HepG2 (cell line): Measurements from ENCODE around the gene NKD1. TPM values are rescaled to one million over a fixed set of nuclear protein-coding genes. Genes with fewer than 3 reads are reported as not detected.
A peak's percentile ranks its signal among the peaks of the same experiment; 100 is the strongest.

Source experiments
- ATAC-seq: fragments of 200-7000 bp; cut with Tn5 transposase; 3 replicates; pipeline ENCODE4 v1.9.1; 2020; ENCODE audit warnings: mild to moderate bottlenecking, moderate library complexity
- BruUV-seq: library from RNA; stranded (reverse); fragments of 400-500 nt; replicated peaks from 2 replicates; lab custom pipeline; 2021; lab: Mats Ljungman, UMichigan
- CTCF ChIA-PET: fragments of 300-600 bp; formaldehyde crosslinking; extraction: SDS; loops from one replicate; lab custom pipeline; 2021; ENCODE audit warnings: low total read pairs, inconsistent platforms, low intra/inter-chr PET ratio; lab: Yijun Ruan, JAX
- POLR2A ChIA-PET: fragments of 350-600 bp; sonication (Branson Sonifier 250); formaldehyde crosslinking; loops from one replicate; lab custom pipeline; 2020; ENCODE audit warnings: antibody characterized with exemption, inconsistent platforms; lab: Yijun Ruan, JAX
- DNase-seq: peaks from one replicate; pipeline ENCODE4 v3.0.0-alpha.2; 2015; ENCODE audit warnings: low spot score
- FAIRE-seq: peaks from 3 replicates; lab custom pipeline; 2011; peaks lifted over from hg19 to GRCh38; lab: Jason Lieb, UNC
- H2AFZ ChIP-seq: one replicate; pipeline ENCODE4 v1.6.1; 2011; ENCODE audit warnings: low read length, inconsistent platforms
- H3K27ac ChIP-seq: fragments of 300-600 bp; 3 replicates; pipeline ENCODE4 v1.8.0; 2011; ENCODE audit warnings: mixed run types, mild to moderate bottlenecking, mixed read lengths, low read length, inconsistent platforms; ENCODE audit not compliant: insufficient read depth; ENCODE audit errors: extremely low read length
- H3K27me3 ChIP-seq, 2 experiments: fragments of 200-600 bp in 1 of 2; 2 replicates in 1 of 2; 3 replicates in 1 of 2; pipeline versions ENCODE4 v1.6.0 to v1.8.0; 2011; ENCODE audit warnings: low read length in 2 of 2, mild to moderate bottlenecking in 2 of 2, moderate library complexity in 2 of 2, inconsistent platforms in 1 of 2; ENCODE audit not compliant: insufficient read depth in 2 of 2, control insufficient read depth in 1 of 2
- H3K36me3 ChIP-seq, 2 experiments: fragments of 200-600 bp in 1 of 2; replicated peaks in 1 of 2; 2 replicates in 1 of 2; 3 replicates in 1 of 2; pipeline versions ENCODE4 v1.5.1 to v1.8.0; 2011; ENCODE audit warnings: low read length in 2 of 2, inconsistent platforms in 1 of 2; ENCODE audit not compliant: insufficient read depth in 2 of 2, control insufficient read depth in 1 of 2
- H3K4me1 ChIP-seq: 2 replicates; pipeline ENCODE4 v1.5.1; 2012; ENCODE audit warnings: low read length, inconsistent platforms; ENCODE audit not compliant: insufficient read depth
- H3K4me2 ChIP-seq: 2 replicates; pipeline ENCODE4 v1.6.0; 2011; ENCODE audit warnings: low read depth, low read length, inconsistent platforms
- H3K4me3 ChIP-seq, 3 experiments: fragments of 200-600 bp in 1 of 3; sonication (generic), shearing (Covaris generic) in 1 of 3; replicated peaks in 1 of 3; 2 replicates each; pipeline ENCODE4 v1.5.1; 2011 to 2016; ENCODE audit warnings: low read length in 3 of 3, inconsistent platforms in 2 of 3, low read depth in 2 of 3, mild to moderate bottlenecking in 2 of 3, control low read depth in 1 of 3, mixed read lengths in 1 of 3; ENCODE audit not compliant: insufficient read depth in 1 of 3
- H3K79me2 ChIP-seq: one replicate; pipeline ENCODE4 v1.6.1; 2011; ENCODE audit warnings: low read length, inconsistent platforms; ENCODE audit not compliant: insufficient read depth
- H3K9ac ChIP-seq: 2 replicates; pipeline ENCODE4 v1.6.0; 2011; ENCODE audit warnings: mild to moderate bottlenecking, low read depth, low read length, inconsistent platforms; ENCODE audit not compliant: insufficient read depth
- H3K9me3 ChIP-seq: 2 replicates; pipeline ENCODE4 v1.5.1; 2012; ENCODE audit warnings: mild to moderate bottlenecking, low read length
- H4K20me1 ChIP-seq: 2 replicates; pipeline ENCODE4 v1.6.0; 2011; ENCODE audit warnings: inconsistent platforms, mild to moderate bottlenecking, low read length, moderate library complexity; ENCODE audit not compliant: insufficient read depth
- IKZF5 ChIP-seq: IDR thresholded peaks from 2 replicates; pipeline ENCODE4 v1.6.1; 2018; ENCODE audit warnings: missing genetic modification reagents, mild to moderate bottlenecking, missing compliant biosample characterization
- POLR2G ChIP-seq: fragments of 200-400 bp; formaldehyde crosslinking; IDR thresholded peaks from 2 replicates; pipeline ENCODE4 v1.6.1; 2018; ENCODE audit warnings: mild to moderate bottlenecking, low read depth, low read length, moderate library complexity
- WIZ ChIP-seq: sonication (generic); formaldehyde crosslinking; IDR thresholded peaks from 2 replicates; pipeline ENCODE4 v1.5.1; 2020; ENCODE audit warnings: mild to moderate bottlenecking, missing genetic modification reagents
- ZNF687 ChIP-seq: sonication (generic); formaldehyde crosslinking; IDR thresholded peaks from 2 replicates; pipeline ENCODE4 v1.5.1; 2020; ENCODE audit warnings: mild to moderate bottlenecking, missing genetic modification reagents, moderate library complexity
- WGBS: methylation state at CpG from one replicate; pipeline ENCODE4 v1.1.6; 2017; ENCODE audit warnings: low lambda C conversion rate; 5-methylcytosine and 5-hydroxymethylcytosine counted together
- in situ Hi-C: cut with HindIII; loops from 2 replicates; pipeline ENCODE4 v1.10.0; 2017; ENCODE audit warnings: low pct_unique_long_range_greater_than_20kb; ENCODE audit not compliant: extremely low pct_ligation_motif_present
- intact Hi-C: fragments of 100-400 bp; cut with micrococcal nuclease; formaldehyde crosslinking; loops from one replicate; pipeline ENCODE4 v1.10.0; 2022; ENCODE audit not compliant: unreplicated experiment
- polyA plus RNA-seq, 8 experiments: library from polyadenylated mRNA; depleted of rRNA in 3 of 8; stranded (reverse) in 7 of 8; unstranded in 1 of 8; fragments of >200 nt; fragmentation: Illumina TruSeq in 4 of 8; extraction: Trizol in 4 of 8; gene quantifications; 2 replicates each; pipeline versions ENCODE4 v1.2.1 to v1.2.3, GENCODE V29; 2011 to 2016; ENCODE audit warnings: low read depth in 4 of 8, missing spikeins in 1 of 8, mixed read lengths in 1 of 8; ENCODE audit not compliant: insufficient read depth in 1 of 8
- total RNA-seq, 5 experiments: library from RNA; depleted of rRNA; stranded (reverse); fragments of >200 nt; fragmentation: Illumina TruSeq; extraction: Trizol; gene quantifications; 2 replicates each; pipeline ENCODE4 v1.2.3, GENCODE V29; 2016; ENCODE audit warnings: low read depth in 1 of 5

NKD1 gene
- total and polyA plus RNA-seq, 2 of the 13 experiments (the other 11 are each of a cell fraction or from before 2014, with no cell fraction given): 70.4 to 121 TPM

GRCh38 chr16:50535506-50536257 is 12.5 kb upstream of the NKD1 start:
- no peak overlapping the region for H3K9ac ChIP-seq
- H3K9me3 ChIP-seq: no peaks in the 10 kb centered on the region
- TF ChIP-seq WIZ (CRISPR knock-in tag) (no peak), IKZF5 (CRISPR knock-in tag) (0 out of 2 replicates have a peak, but pooled peaks have one; percentile 0), POLR2G (peak; percentile 44), ZNF687 (peak; percentile 29)
- CTCF ChIA-PET: no interaction called here
- DNase-seq (no peak), ATAC-seq (no peak), FAIRE-seq (no peak)
- POLR2A ChIA-PET: interaction anchor here (2.5 to 5.1 kb wide), 3 partner anchors 12 to 16 kb away, joined by 9 to 53 read pairs (median 12); partner anchors contain the start of gene NKD1
- no peak overlapping the region for H3K4me3 ChIP-seq
- H3K36me3 ChIP-seq: peaks cover 2 to 3% of the 10 kb centered on the region in 2 experiments; a peak in 4 of 5 replicates
- BruUV-seq: no TSS peak
- no peak overlapping the region for H2AFZ ChIP-seq
- H3K27me3 ChIP-seq: no peaks in the 10 kb centered on the region
- H4K20me1 ChIP-seq: no peaks in the 10 kb centered on the region
- H3K27ac ChIP-seq: no peak overlapping the region
- H3K79me2 ChIP-seq: peaks cover 6% of the 10 kb centered on the region
- peaks cover 76% of the 10 kb centered on the region for H3K4me1 ChIP-seq
- in situ Hi-C loops (no loop called here), intact Hi-C loops (no loop called here)
- WGBS: 97% methylated on average over 12 of the region's 12 CpGs
- H3K4me2 ChIP-seq: no peak overlapping the region
